ENCODE results near the gene NAT8L.

Gene NAT8L

DNA sequence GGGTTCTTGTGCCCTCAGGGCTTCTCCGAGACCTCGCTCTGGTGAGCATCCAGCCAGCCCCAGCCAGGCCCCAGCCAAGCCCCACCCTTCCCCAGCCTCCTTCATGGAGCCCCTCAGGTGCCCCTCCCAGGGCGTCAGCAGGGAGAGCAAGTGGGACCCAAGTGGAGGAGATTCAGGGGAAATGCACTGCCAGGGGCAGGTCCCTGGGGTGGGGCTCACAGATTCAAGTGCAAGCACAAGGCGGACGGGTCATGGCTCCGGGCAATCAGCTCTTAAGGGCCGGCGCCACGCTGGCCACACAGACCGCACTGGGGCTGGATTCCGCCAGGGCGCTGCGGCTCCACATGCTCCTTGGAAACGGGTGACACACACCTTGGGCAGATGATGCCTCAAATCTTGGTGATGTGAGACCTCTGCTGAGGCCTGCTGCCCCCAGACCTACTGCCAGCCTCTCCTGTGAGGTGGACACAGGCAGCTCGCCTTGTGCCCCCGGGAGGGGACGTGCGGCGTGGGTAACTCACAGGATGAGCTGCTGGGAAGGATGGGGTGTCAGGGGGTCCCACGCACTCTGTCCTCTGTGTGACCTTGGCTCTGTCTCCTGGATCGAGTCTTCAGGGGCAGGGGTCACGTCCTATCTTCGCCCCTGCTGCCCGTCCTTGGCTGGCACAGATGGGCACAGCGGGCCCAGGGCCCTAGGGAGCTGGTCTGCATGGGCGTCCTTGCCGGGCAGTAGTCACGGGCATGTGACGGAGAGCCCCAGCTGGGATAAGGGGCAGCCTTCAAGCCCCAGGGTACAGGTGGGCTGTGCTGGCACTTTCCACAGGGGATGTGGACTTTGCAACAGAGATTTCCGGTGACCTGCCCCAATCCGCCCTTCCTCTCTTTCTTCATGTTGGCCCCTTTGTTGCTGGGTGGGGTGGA lies 17.1 kb downstream of the NAT8L start:
- DNase-seq (ENCODE audit: low read depth in 2 of 2) = no peak

GRCh38 chr4:2076908-2077536 lies 17.9 kb downstream of the NAT8L start:
- DNase-seq (ENCODE audit: low read depth in 2 of 2) = no peak

DNA sequence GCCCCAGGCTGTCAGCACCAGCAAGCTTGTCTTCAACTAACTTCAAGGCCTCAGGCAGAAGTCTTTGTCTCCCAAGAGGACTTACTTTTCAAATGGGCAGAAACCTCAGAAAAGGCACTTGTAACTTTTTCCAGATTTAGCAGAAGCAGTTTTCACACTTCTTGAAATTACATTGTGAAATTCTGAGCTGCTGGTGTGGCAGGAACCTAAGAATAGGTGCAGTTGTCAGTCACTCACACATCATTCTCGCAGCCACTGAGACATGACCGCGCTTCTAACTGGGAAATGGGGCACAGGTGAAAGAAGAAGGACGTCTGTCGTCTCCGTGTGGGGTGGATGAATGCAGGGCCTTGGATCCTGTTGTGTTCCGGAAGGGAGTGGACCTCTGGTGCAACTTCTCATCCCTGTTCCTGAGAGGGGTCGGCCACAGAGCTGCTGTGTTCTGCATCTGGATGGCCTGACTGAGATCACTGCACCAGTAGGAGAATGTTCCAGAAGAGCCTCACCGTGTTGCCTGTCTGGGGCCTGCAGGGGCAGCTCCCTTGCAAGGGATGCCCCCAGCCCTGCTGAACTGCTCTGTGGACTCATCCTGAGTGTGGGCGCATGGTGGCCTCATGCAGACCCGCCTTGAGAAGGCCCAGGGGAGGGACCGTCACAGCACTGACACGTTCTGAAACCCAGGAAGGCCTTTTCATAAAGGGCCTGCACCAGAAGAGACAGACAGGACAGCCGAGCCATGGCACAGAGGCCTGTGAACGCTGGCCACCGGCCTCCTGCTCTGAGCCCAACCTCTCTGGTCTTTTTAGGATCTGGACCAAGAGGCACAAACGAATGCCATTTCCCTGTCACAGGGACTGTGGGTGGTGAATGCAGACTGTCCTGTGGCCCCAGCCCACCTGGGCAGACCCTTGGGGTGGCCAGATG lies 18.7 kb downstream of the NAT8L start:
- DNase-seq (ENCODE audit: low read depth in 2 of 2) = no peak

- DNase-seq (ENCODE audit: low read depth in 2 of 2) = no peak
Measured at GRCh38 chr4:2078584-2078983, 19.5 kb downstream of the NAT8L start.

GRCh38 chr4:2079006-2079405 lies 19.9 kb downstream of the NAT8L start:
- no peak for DNase-seq (ENCODE audit: low read depth in 2 of 2)

- no peak for DNase-seq (ENCODE audit: low read depth in 2 of 2)
Measured at GRCh38 chr4:2079926-2080325, 20.8 kb downstream of the NAT8L start.

DNA sequence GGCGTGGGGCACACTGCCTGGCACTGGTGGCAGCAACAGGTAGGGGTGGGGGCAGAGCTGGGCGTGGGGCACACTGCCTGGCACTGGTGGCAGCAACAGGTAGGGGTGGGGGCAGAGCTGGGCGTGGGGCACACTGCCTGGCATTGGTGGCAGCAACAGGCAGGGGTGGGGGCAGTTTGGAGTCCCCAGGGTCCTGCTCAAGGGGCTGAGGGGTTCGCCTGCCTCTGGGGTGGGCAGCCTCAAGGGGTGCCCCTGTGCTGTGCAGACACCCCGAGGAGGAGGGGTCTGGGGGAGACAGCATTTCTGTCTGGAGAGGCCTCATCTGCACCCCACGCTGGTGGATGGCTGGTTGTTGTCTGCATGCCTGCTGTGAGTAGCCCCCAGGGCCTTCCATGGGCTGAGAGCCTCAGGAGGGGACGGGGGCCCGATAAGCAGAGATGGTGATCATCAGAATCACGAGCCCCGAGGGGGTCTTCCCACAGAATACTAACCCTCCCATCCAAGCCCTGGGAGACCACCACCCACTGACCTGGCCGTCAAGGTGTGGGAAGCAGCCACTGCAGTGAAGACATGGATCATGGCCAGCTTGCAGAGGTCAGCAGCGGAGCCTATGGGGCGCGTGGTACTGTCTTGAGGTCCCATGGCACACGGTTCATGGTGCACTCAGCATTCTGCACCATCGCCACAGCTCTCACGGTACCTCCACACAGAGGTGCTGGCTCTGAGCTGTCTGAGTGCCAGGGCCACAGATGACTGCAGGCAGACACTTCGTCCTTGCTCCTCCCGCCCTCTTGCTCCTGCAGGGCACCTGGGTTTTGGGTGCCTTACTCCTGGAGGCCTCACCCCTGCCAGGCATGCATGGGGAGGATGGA lies 21.5 kb downstream of the NAT8L start:
- no peak for DNase-seq (ENCODE audit: low read depth in 2 of 2)

DNA sequence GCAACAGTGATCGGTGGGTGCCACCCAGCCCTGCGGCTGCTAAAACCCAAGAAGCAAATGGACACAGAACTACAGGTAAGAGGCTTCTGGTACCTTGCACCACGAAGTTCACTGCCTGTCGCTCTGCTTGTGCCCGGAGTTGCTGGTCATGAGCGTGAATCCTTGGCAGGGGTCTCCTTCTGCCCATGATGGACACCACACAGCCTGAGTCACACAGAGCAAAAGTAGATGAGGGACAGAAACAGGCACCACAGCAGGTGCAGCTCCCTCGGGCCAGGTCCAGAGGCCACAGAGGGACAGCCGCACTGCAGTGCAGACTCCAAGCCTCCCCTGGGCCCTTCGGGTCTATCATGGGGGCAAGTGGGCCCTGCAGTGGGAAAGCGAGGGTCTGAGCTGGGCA lies 22.4 kb downstream of the NAT8L start:
- DNase-seq (ENCODE audit: low read depth in 2 of 2) = no peak

- DNase-seq (ENCODE audit: low read depth in 2 of 2) = no peak
Measured at GRCh38 chr4:2082118-2082517, 23.0 kb downstream of the NAT8L start.

GRCh38 chr4:2082627-2083026 lies 23.5 kb downstream of the NAT8L start:
- no peak for DNase-seq (ENCODE audit: low read depth in 2 of 2)

GRCh38 chr4:2083116-2083825 lies 24.1 kb downstream of the NAT8L start:
- DNase-seq (ENCODE audit: low read depth in 2 of 2) = no peak

GRCh38 chr4:2083826-2084160 lies 24.7 kb downstream of the NAT8L start:
- no peak for DNase-seq (ENCODE audit: low read depth in 2 of 2)

- DNase-seq (ENCODE audit: low read depth in 2 of 2) = no peak
Measured at GRCh38 chr4:2084316-2084715, 25.2 kb downstream of the NAT8L start.

DNA sequence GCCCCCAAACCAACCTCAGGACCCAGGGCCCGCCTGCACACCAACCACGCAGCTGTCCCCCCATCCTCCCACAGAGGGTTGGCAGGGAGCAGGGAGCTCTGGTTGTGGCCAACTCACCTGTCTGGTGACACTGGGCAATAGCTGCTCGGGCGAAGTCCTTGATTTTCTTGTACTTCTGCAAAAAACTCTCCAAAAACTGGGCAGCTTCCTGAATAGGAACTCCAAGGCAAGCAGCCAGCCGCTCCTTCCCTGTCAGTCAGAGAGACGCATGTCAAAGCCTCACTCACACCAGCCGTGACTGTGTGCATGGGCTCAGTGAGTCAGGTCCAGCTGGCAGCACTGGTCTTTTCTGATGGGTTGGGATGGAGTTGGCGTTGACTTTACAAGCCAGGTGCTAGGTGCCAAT lies 26.4 kb downstream of the NAT8L start:
- DNase-seq (ENCODE audit: low read depth in 2 of 2) = no peak

- DNase-seq (ENCODE audit: low read depth in 2 of 2) = no peak
Measured at GRCh38 chr4:2087170-2087569, 28.0 kb downstream of the NAT8L start.

DNA sequence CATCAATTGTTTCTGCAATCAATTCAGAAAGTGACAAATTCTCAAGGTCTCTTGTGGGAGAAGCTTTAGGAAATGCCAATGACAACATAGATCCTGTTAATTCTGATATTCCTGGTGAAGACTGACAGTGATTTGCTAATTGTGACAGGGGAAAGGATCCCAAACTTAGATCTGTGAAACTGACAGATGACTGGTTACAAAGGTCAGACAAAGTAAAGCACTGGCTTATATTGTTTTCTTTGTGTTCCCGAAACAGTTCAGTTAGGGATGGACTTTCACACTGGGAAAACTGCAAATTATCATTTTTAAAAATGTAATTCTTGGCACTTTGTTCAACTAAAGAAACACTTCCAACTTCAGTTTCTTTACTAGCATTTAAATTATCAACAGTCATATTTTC lies 30.1 kb downstream of the NAT8L start:
- DNase-seq (ENCODE audit: low read depth in 2 of 2) = no peak

DNA sequence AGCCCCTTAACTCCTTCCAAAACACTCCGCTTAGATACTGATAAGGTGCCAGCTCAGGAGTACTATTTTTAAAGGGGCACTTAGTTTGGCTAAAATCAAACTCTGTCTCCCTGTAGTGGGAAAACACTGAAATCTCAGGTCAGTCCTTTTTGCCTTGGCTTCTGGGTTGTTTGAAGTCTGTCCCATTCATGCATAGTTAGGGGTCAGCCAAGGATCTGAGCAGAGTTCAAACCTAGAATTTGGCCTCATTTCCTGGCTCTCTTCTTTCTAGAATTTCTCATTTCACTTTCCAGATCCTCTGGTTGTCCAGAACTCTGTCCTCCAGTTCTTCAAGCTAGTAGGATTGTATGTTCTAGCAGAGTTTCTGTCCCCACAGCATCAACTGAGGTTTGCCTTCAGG lies 31.5 kb downstream of the NAT8L start:
- DNase-seq (ENCODE audit: low read depth in 2 of 2) = no peak

GRCh38 chr4:2091990-2092668 lies 33.0 kb downstream of the NAT8L start:
- no peak for DNase-seq (ENCODE audit: low read depth in 2 of 2)

DNA sequence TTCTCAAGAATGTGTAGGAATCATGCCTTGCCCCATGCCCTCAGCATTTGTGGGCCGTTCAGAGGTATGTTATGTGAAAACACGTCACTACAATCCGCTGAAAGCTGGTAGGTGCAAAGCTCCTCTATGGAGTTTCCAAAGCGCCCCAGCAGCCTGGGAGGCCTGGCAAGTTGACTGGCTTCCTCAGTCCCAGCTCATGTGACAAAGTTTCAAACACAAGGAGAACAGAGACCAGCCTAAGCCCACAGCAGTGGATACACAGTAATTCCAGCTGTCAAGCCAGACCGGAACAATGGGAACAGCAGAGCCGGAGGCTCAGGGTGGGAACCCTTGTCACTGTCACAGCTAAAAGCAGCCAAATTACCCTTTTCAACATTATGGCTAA lies 33.5 kb downstream of the NAT8L start:
- no peak for DNase-seq (ENCODE audit: low read depth in 2 of 2)

- DNase-seq (ENCODE audit: low read depth in 2 of 2) = no peak
Measured at GRCh38 chr4:2093265-2093664, 34.1 kb downstream of the NAT8L start.
